Measurements from ENCODE around the gene ZNF595. TPM values are rescaled to one million over a fixed set of nuclear protein-coding genes. Genes with fewer than 3 reads are reported as not detected.
"Not testable (repeated sequence)": the region's sequence is repeated elsewhere in the genome, so short reads cannot be mapped to it uniquely, and the experiment has no call there.

ZNF595 gene
- total RNA-seq, result 29.6 TPM
- long read RNA-seq, transcript ZNF595-205 (4 exons, 2,911 nt), result major isoform, 13 of 27 reads
- long read RNA-seq, partial matches to known transcripts, result 1 of 27 reads
- long read RNA-seq, other reads (novel, unspliced or antisense), result 7 of 27 reads

DNA sequence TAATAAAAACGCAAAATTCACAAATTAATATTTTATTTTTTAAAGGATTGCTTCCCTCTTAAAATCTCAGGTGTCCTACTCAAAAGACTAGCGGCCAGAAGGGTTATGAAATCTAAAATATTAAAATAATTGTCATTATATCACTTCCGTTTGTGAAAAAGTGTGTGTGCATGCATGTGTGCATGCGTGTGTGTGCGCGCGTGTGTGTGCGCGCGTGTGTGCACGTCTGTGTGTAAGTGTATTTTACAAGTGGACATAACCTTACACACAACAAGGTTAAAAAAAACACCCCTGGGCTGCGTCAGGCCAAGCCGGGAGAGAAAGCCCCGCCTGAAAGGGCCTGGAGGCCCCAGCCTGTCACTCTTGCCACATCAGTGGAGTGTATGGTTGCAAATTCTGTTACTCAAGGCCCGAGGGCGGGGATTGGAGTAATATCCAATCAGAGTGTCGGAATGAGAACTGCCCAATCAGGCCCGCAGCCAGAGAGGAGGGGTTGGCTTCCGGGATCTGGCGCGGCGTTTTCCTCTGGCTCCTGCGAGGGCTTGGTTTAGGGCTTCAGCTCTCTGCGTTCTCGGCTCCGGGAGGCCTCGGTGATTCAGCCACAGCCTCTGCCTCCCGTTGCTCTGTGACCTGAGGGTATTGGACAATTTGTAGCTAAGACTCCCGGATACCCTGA, at the start of gene ZNF595:
ZNF595 (plus strand) TSS at position 518 of the 676 bp plus-strand sequence. CDS start 168 bp downstream, outside the sequence.
- DNase-seq (ENCODE audit: low spot score), result peak; percentile 90

GRCh38 chr4:9937-10870, 42.9 kb upstream of the ZNF595 start:
- not testable (repeated sequence) for DNase-seq (ENCODE audit: low spot score)

DNA sequence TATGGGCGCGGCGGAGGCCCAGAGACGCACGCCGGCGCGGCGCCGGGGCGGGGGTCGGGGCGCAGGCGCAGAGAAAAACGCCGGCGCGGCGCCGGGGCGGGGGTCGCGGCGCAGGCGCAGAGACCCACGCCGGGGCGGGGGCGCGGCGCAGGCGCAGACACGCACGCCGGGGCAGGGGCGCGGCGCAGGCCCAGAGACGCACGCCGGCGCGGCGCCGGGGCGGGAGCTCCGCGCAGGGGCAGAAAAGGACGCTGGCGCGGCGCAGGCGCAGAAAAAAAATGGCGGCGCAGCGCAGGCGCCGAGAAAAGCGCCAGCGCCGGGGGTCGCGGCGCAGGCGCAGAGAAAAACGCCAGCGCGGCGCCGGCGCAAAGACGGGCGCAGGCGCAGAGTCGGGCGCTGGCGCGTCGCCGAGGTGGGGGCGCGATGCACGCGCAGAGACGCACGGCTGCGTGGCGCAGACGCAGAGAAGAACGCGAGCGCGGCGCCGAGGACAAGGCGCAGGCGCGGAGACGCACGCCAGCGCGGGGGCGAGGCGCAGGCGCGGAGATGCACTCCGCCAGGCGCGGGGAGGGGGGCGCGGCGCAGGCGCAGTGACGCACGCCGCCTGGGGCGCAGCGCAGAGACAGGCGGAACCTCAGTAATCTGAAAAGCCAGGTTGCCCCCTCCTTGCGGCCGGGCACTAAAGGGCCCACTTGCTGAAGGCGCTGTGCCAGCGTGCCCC, 41.9 kb upstream of the ZNF595 start:
- DNase-seq (ENCODE audit: low spot score), result not testable (repeated sequence)

- DNase-seq (ENCODE audit: low spot score), result not testable (repeated sequence)
These were observed 41.2 kb upstream of the ZNF595 start for GRCh38 chr4:11816-12417.

DNA sequence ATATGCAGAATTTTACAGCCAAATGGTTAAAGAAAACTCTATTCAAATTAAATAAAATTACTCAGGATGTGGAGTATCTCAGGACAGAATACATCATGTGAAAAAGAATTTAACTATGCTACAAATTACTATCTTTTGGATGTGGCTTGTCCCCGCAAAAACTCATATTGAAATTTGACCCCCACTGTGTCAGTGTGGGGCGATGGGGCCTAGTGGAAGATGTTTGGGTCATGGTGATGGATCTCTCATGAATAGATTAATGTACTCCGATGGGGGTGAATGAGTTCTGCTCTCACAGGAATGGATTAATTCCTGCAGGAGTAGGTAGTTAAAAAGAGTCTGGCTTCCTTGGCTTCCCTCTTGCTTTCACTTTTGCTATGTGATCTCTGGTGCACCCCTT, 35.0 kb upstream of the ZNF595 start:
- DNase-seq (ENCODE audit: low spot score), result not testable (repeated sequence)

DNA sequence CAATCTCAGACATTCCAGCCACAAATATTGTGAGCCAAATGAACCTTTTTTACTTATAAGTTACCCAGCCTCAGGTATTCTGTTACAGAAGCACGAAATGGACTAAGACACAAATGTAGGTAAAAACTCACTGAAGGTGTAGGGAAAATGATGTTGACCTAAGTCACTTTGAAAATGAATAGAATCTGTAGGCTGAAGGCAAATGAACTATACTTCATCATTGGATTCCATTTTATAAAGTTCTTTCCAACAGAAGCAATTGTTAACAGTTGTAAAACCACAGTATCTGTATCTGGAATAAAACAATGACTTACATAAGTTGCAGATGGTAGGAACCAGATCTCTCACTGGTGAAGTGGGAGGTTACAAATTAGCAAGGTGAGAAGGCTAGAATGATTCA, 34.5 kb upstream of the ZNF595 start:
- not testable (repeated sequence) for DNase-seq (ENCODE audit: low spot score)

- DNase-seq (ENCODE audit: low spot score), result not testable (repeated sequence)
These were observed 30.2 kb upstream of the ZNF595 start for GRCh38 chr4:22882-23281.

DNA sequence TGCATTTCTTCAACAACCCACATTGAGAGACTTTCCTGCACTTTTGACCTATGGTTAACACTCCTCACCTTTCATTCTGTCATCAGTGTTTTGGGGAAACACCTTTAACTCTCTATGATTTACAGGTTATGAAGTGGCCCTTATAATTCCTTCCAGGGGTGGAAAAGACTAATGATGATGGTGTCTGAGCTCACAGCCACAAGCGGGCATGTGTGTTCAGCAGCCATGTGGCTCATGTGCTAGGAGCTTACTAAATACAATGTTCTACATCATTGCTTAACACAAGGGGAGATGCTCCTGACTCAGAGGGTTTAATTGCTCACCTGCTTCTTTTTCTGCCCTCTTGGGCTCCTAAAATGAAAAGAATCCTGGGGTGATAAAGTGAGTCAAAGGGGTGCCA, 28.8 kb upstream of the ZNF595 start:
- DNase-seq (ENCODE audit: low spot score), result not testable (repeated sequence)

- not testable (repeated sequence) for DNase-seq (ENCODE audit: low spot score)
These were observed 25.6 kb upstream of the ZNF595 start for GRCh38 chr4:27501-27900.

GRCh38 chr4:28767-29542, 24.2 kb upstream of the ZNF595 start:
- not testable (repeated sequence) for DNase-seq (ENCODE audit: low spot score)

GRCh38 chr4:33314-33713, 19.8 kb upstream of the ZNF595 start:
- DNase-seq (ENCODE audit: low spot score), result not testable (repeated sequence)

DNA sequence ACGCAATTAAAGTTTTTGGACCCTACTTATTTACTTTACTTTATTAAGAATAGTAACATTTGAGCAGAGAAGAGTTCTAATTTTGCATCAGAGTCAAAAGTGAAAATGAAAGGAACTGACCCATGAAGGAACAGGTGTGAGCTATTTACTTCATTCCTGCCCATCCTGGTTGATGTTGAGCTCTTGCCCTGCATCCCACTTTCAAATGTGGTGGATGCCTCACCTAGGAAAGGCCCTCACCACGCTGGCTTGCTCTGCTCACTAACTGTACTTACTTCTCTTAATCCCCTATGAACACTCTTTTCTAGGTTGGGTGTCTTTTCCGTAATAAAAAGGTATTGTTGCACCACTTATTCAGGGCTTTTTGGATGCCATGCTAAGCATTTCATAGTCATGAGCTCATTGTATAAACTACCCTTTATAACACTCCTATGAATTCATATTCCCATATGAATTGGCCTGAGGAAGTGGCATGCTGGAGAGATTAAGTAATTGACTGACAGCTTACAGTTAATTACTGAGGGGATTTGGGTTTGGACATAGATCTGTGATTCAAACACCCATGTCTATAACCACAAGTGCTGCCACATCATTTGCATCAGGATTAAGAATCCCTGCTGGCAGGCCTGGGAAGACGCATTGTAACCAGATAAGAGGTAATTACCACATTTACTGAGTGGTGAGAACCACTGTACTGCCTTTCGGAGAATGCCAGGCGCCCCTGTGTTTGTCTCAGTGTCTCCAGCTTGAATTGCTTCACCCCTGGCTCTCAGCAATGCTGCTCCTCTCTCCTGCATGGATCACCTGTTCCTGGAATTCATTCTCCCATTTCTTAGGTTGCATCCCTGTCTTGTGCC, 16.3 kb upstream of the ZNF595 start:
- not testable (repeated sequence) for DNase-seq (ENCODE audit: low spot score)

DNA sequence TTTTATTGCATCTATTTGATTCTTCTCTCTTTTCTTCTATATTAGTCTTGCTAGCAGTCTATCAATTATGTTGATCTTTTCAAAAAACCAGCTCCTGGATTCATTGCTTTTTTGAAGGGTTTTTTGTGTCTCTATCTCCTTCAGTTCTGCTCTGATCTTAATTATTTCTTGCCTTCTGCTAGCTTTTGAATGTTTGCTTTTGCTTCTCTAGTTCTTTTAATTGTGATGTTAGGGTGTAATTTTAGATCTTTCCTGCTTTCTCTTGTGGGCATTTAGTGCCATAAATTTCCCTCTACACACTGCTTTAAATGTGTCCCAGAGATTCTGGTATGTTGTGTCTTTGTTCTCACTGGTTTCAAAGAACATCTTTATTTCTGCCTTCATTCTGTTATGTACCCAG, 14.9 kb upstream of the ZNF595 start:
- not testable (repeated sequence) for DNase-seq (ENCODE audit: low spot score)

DNA sequence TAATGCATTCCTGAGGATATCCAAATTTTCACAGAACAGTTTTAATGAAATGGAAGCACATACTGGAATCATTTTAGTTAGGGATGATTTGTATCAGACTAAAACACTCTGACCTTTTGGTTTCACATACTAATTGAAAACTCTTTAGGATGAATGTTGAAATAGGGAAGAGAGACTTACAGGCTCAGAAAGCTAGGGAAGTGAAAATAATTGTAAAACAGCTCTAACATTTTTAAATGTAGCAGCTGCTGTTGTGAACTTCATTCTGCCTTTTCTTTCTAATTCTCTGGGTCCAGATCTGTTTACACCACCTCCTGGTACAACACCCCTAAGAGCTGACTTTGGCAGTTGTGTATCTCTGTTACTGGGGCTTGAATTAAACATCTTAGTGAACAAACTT, 9.7 kb upstream of the ZNF595 start:
- DNase-seq (ENCODE audit: low spot score), result not testable (repeated sequence)

DNA sequence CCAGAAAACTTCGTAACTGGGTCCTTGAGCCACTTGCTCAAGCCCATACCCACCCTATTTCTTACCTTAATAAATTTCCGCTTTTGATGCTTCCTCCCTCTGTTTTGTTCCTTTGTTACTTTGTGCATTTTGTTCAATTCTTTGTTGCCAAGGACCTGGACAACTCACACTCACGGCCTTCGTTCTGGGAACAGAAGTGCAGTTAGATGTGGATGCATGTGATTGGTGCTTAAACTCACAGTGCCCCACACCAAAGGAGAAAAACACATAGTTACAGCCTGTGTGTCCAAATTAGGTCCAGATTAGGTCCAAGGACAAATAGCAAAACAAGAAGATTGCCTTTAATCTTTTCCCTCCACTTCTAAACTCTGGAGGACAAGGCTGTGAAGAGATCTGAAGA, 1.9 kb upstream of the ZNF595 start:
- DNase-seq (ENCODE audit: low spot score), result not testable (repeated sequence)

DNA sequence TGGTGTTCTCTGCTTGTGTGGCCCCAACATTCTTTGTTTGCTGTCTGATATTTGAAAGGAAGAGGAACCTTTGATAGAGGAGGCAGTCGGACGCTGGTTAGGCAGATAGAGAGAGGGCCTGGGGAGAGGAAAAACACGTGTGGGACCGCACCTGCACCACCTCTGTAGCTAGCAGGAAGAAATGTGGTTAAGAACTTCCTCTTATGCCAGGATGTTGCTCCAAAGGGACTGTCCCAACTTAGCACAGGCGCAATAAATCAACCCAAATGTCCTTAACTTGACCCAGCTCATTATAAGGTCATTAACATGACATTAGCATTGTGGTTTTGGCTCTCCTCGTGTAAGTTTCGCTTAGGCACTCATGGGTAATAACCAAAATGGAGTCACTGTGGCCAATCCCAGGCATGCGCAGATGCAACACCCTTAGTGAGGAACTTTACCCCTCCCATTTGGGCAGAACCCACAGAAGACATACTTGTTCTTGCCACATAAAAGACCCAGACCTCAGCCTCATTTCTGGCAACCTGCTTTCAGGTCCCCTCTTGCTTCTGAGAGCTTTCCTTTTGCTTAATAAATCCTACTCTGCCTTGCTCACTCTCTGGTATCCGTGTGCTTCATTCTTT, 1.4 kb upstream of the ZNF595 start:
- not testable (repeated sequence) for DNase-seq (ENCODE audit: low spot score)

- not testable (repeated sequence) for DNase-seq (ENCODE audit: low spot score)
These were observed 400 bp downstream of the ZNF595 start for GRCh38 chr4:53521-53920.

DNA sequence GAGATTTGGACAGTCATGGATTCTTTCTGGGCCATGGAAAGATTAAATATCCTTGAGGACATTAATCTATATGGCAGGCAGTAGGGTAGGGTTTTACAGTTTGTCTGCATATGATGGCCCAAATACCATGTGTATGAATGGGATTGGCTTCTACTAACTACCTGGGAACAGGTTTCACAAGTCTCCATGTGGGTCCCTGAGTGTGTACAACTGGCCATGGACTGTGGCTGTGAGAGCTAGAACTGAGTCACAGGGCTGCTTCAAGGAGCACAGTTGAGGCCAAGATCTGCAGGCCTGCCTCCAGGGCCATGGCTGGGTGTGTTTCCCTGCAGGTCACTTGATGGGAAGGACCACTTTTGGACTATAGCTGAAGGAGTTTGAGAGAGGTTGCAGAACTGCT, 11.6 kb downstream of the ZNF595 start:
- not testable (repeated sequence) for DNase-seq (ENCODE audit: low spot score)

GRCh38 chr4:71830-72229, 18.7 kb downstream of the ZNF595 start:
- no peak for DNase-seq (ENCODE audit: low spot score)

All from mesenteric fat pad (tissue), 1 donor.